ENCODE results near the gene NPC1L1. TPM values are rescaled to one million over a fixed set of nuclear protein-coding genes. Genes with fewer than 3 reads are reported as not detected.
A peak's percentile ranks its signal among the peaks of the same experiment; 100 is the strongest.

Gene NPC1L1
- polyA plus RNA-seq, 6 donors from 2014 or later, result not detected

DNA sequence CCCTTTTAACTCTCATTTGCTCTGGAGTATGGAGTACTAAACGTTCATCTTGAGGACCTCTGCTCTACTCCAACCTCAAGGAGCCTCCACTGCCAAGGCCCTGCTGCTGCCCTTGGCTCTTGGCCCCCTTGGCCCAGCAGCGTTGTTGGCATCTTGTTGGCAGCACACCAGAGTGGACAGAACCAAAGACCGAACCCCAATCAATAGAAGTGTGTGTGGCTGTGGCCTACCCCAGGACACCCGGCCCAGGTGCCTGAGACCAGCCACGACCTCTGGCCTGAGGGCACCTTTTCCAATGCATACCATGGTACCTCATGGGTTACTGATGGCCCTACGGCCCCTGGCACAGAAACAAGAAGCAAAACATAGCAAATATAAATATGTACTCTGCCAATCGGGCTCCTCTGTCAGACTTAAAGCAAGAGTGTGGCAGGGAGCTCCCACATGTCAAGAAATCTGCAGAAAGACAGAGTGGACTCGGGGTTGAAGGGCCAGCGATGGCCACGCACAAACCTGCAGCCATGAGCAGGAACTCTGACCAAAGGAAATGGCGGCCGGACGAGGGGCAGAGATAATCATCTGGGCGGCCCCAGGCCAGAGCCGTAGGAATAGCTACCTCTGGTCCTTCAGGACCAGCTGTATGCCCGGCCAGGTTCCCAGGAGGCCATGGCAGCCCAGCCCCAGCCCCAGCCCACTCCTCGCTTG lies 2.9 kb downstream of the NPC1L1 start:
- no peaks in the 10 kb centered on the region for H3K9me3 Mint-ChIP-seq
- H3K27ac Mint-ChIP-seq, result no peak overlapping the region
- DNase-seq, result no peak
- H3K27me3 Mint-ChIP-seq, result peaks cover 0 to 6% (median 0%) of the 10 kb centered on the region in 3 donors
- H3K4me1 Mint-ChIP-seq, result no peaks in the 10 kb centered on the region
- H3K4me3 Mint-ChIP-seq, result peak overlapping the region in 1 of 8 donors; percentile 22
- no peaks in the 10 kb centered on the region for H3K36me3 Mint-ChIP-seq
- no peak for ATAC-seq (ENCODE audit: low read depth in 2 of 2)

DNA sequence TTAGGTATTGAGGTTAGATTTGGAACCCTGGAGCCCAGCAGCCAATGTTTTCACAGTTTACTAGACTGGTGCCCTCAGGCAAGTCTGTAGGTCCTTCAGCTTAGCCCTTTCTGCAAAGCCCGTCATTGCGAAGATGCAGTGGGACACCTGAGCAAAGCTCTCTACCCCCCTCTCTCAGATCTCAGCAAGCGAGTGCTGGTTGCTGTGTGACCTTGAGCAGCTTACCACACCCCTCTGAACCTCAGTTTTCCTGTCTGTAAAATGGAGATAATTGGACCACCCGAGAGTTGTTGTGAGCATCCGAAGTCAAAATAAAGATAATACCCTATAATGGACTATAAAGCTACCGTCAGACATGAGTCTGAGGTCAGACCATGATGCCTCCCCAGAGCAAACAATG lies 3.7 kb downstream of the NPC1L1 start:
- Mint-ChIP-seq H3K27ac (no peak overlapping the region), H3K4me1 (no peaks in the 10 kb centered on the region), H3K36me3 (no peaks in the 10 kb centered on the region), H3K9me3 (no peaks in the 10 kb centered on the region), H3K27me3 (no peaks in the 10 kb centered on the region), H3K4me3 (no peak overlapping the region)
- no peak for DNase-seq
- ATAC-seq (ENCODE audit: low read depth in 2 of 2), result no peak

DNA sequence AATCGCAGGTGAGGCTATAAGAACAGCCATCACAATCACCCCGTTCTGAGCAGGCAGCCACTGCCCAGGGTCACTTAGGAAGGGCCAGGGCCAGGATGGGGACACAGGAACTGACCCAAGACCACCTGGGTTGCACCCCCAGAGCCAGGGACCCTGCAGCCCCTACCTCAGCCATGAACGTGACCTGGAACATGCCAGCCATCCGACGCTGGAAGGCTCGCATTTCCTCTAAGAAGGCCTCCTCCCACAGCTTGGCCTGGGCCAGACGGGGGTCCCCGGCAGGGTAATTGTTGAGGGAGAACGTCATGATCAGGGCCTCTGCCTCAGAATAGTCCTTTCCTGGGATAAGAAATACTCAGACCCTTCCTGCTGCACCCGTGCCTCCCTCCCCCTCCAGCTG lies 5.0 kb downstream of the NPC1L1 start:
- H3K27ac Mint-ChIP-seq, result no peak overlapping the region
- H3K4me1 Mint-ChIP-seq, result peaks cover 3 to 4% (median 3%) of the 10 kb centered on the region in 3 donors
- no peaks in the 10 kb centered on the region for H3K27me3 Mint-ChIP-seq
- peaks cover 0 to 2% (median 0%) of the 10 kb centered on the region in 7 donors for H3K9me3 Mint-ChIP-seq
- H3K4me3 Mint-ChIP-seq, result no peak overlapping the region
- no peaks in the 10 kb centered on the region for H3K36me3 Mint-ChIP-seq
- DNase-seq (no peak), ATAC-seq (ENCODE audit: low read depth in 2 of 2) (no peak)

DNA sequence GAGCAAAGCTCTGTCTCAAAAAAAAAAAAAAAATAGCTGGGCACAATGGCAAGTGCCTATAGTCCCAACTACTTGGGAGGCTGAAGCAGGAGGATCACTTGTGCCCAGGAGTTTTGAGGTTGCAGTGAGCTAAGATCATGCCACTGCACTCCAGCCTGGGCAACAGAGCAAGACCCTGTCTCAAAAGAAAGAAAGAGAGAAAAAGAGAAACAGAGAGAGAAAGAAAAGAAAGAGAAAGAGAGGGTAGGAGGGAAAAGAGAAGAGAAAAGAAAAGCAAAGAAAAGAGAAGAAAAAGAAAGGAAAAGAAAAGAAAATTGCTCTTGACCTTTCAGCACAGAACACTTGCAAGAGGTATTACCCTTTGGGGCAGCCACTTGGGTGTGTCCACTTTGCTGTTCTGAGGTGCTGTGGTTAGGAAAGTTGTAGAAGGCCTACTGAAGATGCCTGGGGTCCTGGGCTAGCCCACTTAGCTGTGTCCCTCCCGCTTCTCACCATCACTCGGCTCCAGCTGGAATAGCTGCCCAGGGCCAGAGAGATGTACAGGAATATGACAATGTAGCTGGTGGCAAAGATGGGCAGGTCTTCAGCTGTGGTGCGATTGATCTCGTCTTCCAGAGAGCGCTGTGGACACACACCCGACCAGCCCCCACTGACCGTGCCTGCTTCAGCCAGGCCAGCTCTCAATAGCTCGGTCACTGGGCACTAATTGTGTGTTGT lies 5.6 kb downstream of the NPC1L1 start:
- DNase-seq (no peak), ATAC-seq (ENCODE audit: low read depth in 2 of 2) (no peak)
- Mint-ChIP-seq H3K4me1 (peaks cover 4 to 9% (median 9%) of the 10 kb centered on the region in 3 donors), H3K36me3 (no peaks in the 10 kb centered on the region), H3K27ac (no peak overlapping the region), H3K4me3 (no peak overlapping the region), H3K27me3 (no peaks in the 10 kb centered on the region), H3K9me3 (peaks cover 0 to 2% (median 0%) of the 10 kb centered on the region in 7 donors)

DNA sequence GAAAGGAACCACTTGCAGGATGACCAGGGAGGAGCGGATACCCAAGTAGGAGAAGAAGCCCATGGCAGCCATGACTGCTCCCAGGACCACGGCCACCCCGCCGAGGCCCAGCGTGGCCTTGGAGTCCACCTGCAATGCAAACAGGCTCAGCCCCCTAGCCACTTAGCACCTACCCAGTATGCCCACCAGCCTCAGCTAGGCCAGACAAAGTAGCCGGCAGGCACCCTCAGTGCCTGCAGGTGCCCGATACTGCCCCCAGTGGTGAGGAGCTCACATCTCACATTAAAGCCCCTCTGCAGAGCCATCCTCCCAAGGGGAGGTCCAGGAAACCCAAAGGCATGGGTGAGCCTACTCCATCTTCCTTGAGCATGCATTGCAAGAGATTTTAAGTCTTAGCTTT lies 6.6 kb downstream of the NPC1L1 start:
- peak; percentile 11 for DNase-seq
- no peaks in the 10 kb centered on the region for H3K36me3 Mint-ChIP-seq
- H3K27me3 Mint-ChIP-seq, result no peaks in the 10 kb centered on the region
- H3K9me3 Mint-ChIP-seq, result peaks cover 0 to 5% (median 0%) of the 10 kb centered on the region in 7 donors
- H3K4me3 Mint-ChIP-seq, result no peak overlapping the region
- H3K27ac Mint-ChIP-seq, result peak overlapping the region in 1 of 6 donors; percentile 80
- H3K4me1 Mint-ChIP-seq, result peaks cover 4 to 12% (median 9%) of the 10 kb centered on the region in 3 donors
- peak; percentile 65 to 74 for ATAC-seq (ENCODE audit: low read depth in 2 of 2)

DNA sequence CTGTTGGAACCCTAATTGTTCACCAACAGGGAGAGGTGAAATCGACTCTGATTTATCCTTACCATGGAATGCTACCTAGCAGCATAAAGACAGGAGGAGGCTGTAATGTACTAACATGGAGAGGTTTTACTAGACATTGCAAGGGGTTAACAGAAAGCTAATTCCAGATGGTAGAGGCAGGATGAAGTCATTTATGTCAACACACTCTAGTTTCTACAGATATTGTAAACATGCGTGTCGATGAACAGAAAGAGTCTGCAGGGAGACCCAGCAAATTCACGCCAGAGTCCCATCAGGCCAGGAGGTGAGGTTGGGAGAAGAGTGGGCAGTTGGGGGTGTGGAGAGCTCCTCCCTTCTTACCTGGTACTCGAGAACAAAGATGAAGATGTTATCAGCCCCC lies 7.0 kb downstream of the NPC1L1 start:
- peaks cover 0 to 7% (median 2%) of the 10 kb centered on the region in 7 donors for H3K9me3 Mint-ChIP-seq
- ATAC-seq (ENCODE audit: low read depth in 2 of 2), result no peak
- no peak for DNase-seq
- H3K36me3 Mint-ChIP-seq, result no peaks in the 10 kb centered on the region
- H3K27ac Mint-ChIP-seq, result peak overlapping the region in 2 of 6 donors; percentile 38 to 80
- peaks cover 4 to 12% (median 9%) of the 10 kb centered on the region in 3 donors for H3K4me1 Mint-ChIP-seq
- H3K4me3 Mint-ChIP-seq, result no peak overlapping the region
- H3K27me3 Mint-ChIP-seq, result peaks cover 0 to 3% (median 0%) of the 10 kb centered on the region in 3 donors

DNA sequence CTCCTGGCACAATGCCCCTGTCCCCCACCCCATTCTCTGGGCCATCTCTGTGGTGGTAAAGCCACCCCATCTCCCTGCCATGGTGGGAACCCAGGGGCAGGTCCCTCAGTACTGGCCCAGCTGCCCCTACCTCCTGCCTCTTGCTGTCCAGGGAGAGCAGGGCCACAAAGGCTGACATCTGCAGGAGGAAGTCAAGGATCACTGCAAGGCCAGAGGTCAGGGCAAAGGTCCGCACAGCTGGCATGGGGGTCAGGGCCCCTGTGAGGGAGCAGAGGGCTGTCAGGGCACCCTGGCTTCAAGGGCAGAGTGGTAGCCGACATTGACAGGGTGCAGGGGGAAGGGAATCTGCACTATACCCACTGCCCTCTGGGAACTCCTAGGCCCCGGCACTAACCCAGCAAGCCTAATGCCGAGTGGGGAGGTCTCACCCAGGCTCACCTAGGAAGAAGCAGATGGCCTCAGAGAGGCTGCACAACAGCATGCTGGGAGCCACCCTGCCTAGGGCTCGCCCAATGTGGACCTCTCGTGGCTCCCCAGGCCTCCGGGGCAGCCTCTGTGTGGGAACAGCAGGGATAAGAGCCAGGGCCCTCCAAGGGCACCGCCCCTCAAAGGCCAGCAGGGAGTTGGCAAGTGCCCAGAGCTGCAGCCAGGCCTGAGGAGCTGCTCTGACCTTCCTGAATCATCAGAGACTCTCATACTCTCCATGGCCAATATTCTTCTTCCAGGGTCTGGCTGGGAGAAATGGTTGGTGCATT lies 7.7 kb downstream of the NPC1L1 start:
- Mint-ChIP-seq H3K4me1 (peaks cover 4 to 12% (median 9%) of the 10 kb centered on the region in 3 donors), H3K27ac (peak overlapping the region in 1 of 6 donors; percentile 67)

DNA sequence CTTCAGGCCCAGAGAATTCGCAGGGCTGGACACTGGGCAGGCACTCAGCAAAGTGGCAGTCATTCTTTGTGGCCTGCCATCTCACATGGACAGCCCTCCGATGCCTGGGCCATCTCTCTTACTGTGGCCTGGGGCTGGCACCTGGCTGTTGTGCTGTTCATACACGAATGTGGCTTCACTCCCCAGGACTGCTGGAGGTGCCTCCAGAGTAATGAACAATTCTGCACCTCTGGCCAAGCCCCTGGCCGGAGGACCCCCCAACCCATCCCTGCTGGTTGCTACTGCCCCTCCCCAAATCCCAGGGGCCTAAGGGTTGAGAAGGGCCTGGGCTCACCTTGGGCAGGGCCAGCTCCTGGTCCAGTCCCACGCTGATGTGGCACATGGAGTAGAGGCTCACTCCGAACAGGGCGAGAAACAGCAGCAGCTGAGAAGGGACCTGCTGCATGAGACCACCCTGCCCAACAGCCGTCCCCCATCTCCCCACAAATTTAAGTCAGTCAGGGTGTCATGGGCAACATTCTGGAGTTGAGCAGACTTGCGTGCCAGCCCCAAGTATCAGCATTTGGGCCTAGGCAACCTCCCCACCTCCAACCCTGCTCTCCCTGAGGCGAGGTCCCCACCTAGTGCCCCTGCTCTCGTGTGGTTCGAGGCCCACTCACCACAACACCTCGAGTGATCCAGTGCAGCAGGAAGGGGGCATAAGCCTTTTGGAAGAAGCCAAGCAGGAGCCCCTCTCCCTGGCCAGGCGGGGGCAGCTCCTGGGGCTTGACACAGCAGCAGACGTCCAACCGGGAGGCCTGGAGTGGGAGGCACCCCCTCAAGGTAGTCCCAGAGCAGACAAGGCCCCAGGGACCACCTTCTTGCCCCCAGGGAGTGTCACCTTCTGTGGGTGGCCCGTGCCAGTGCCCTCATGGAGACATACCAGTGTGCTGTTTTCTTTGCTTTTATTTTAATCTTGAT lies 9.4 kb downstream of the NPC1L1 start:
- Mint-ChIP-seq H3K4me1 (peaks cover 4 to 12% (median 9%) of the 10 kb centered on the region in 3 donors), H3K36me3 (no peaks in the 10 kb centered on the region), H3K27me3 (peaks cover 0 to 8% (median 0%) of the 10 kb centered on the region in 3 donors), H3K9me3 (peaks cover 2 to 24% (median 17%) of the 10 kb centered on the region in 7 donors), H3K4me3 (peak overlapping the region in 1 of 8 donors; percentile 74), H3K27ac (peak overlapping the region in 1 of 6 donors; percentile 24)
- no peak for ATAC-seq (ENCODE audit: low read depth in 2 of 2)
- no peak for DNase-seq

More for the DNA sequence above, 7.7 kb downstream of the NPC1L1 start:
- no peak for ATAC-seq (ENCODE audit: low read depth in 2 of 2)
- no peaks in the 10 kb centered on the region for H3K36me3 Mint-ChIP-seq
- DNase-seq, result no peak
- no peak overlapping the region for H3K4me3 Mint-ChIP-seq
- peaks cover 0 to 8% (median 0%) of the 10 kb centered on the region in 3 donors for H3K27me3 Mint-ChIP-seq
- peaks cover 0 to 10% (median 5%) of the 10 kb centered on the region in 7 donors for H3K9me3 Mint-ChIP-seq

DNA sequence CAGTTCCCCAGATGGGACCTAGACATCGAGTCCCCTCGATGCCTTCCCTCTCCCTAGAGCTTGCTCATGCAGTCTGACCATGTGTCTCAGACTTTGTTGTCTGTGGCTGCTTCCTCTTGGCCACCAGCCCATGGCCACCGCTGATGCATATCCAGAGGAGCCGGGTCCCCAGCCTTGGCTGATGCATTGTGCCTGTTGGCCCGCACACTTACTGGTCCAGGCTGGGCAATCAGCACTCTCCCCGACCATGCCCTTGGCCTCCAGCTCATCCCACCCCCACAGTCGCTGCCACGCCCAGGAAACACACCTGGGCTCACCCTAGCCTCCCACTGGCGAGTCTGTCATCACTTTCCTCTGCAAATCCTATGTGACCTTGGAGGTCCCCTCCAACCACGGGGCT lies 10.1 kb downstream of the NPC1L1 start:
- H3K36me3 Mint-ChIP-seq, result no peaks in the 10 kb centered on the region
- ATAC-seq (ENCODE audit: low read depth in 2 of 2) (no peak), DNase-seq (no peak)
- peaks cover 4 to 12% (median 9%) of the 10 kb centered on the region in 3 donors for H3K4me1 Mint-ChIP-seq
- peaks cover 0 to 8% (median 3%) of the 10 kb centered on the region in 3 donors for H3K27me3 Mint-ChIP-seq
- peaks cover 3 to 26% (median 20%) of the 10 kb centered on the region in 7 donors for H3K9me3 Mint-ChIP-seq
- peak overlapping the region in 1 of 6 donors; percentile 60 for H3K27ac Mint-ChIP-seq
- peak overlapping the region in 1 of 8 donors; percentile 59 for H3K4me3 Mint-ChIP-seq

DNA sequence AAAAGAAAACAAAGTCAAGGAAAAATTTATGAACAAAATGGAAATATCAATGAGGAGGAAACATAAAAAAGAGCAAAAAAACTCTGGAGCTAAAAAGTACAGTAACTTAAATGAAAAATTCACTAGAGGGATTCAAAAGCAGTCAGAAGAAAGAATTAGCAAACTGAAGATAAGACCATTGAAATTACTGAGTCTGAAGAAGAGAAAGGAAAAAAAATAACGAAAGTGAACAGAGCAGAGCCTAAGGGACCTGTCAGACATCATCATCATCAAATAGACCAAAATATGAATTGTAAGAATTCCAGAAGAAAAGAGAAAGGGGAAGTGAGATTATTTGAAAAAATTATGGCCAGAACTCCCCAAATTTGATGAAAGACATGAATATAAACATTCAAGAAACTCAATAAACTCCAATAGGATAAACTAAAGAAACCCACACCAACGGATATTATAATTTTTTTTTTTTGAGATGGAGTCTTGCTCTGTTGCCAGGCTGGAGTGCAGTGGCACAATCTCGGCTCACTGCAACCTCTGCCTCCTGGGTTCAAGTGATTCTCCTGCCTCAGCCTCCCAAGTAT lies 16.2 kb downstream of the NPC1L1 start:
- Mint-ChIP-seq H3K4me3 (no peak overlapping the region), H3K27ac (peak overlapping the region in 1 of 6 donors; percentile 76), H3K27me3 (peaks cover 0 to 45% (median 25%) of the 10 kb centered on the region in 3 donors), H3K4me1 (no peaks in the 10 kb centered on the region), H3K9me3 (peaks cover 8 to 46% (median 41%) of the 10 kb centered on the region in 7 donors), H3K36me3 (peaks cover 5 to 15% of the 10 kb centered on the region in 2 donors)
- ATAC-seq (ENCODE audit: low read depth in 2 of 2) (no peak), DNase-seq (no peak)

DNA sequence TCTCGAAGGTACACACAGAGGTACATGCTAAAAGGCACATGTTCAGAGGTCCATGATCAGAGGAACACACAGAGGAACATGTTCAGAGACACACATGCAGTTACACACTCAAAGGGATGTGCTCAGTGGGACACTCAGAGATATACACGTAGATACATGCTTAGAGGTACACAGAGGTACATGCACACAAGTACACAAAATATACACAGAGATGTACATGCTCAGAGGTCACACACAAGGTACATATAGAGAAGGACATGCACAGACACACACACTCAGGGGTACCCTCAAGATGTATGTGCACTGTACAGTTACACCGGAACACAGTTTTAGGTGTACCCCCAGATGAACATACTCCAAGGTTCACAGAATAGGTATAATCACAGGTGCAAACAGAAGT lies 18.8 kb downstream of the NPC1L1 start:
- H3K27ac Mint-ChIP-seq, result peak overlapping the region in 1 of 6 donors; percentile 18
- peaks cover 4 to 31% (median 26%) of the 10 kb centered on the region in 7 donors for H3K9me3 Mint-ChIP-seq
- H3K4me1 Mint-ChIP-seq, result no peaks in the 10 kb centered on the region
- H3K27me3 Mint-ChIP-seq, result peaks cover 0 to 54% (median 29%) of the 10 kb centered on the region in 3 donors
- ATAC-seq (ENCODE audit: low read depth in 2 of 2) (no peak), DNase-seq (no peak)
- peaks cover 5 to 15% of the 10 kb centered on the region in 2 donors for H3K36me3 Mint-ChIP-seq
- no peak overlapping the region for H3K4me3 Mint-ChIP-seq

Measured in naive B cell (primary cell).